ENCODE measurements around the gene ENTPD1.

ENTPD1 gene

DNA sequence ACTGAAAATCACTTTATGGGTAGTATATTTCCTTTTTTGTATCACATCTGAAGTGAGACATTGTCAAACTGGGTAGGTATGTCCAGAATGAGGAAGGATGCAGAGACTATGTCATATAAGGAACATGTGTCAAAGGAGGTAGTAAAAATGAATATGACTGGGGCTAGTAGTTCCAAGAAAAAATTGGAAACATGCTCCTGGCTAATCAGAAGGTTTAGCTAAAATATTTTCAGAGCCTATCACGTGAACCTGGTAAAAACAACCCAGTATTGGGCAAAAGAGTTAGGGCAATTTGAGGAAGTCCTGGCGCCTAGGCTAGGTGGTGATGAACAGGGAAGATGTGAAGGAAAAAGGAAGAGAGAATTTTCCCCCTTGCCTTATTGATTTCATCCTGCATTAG lies 26.4 kb downstream of the ENTPD1 start:
- Histone ChIP-seq H3K27me3 (replicated peaks; ENCODE audit: insufficient read depth, low read length) (no peaks in the 10 kb centered on the region), H2AFZ (ENCODE audit: low read length) (no peak overlapping the region), H4K20me1 (ENCODE audit: insufficient read depth, low read length) (no peaks in the 10 kb centered on the region), H3K9me2 (replicated peaks; ENCODE audit: insufficient read depth, low read length) (no peaks in the 10 kb centered on the region), H3K4me1 (ENCODE audit: low read length) (peaks cover 14% of the 10 kb centered on the region), H3F3A (ENCODE audit: insufficient read depth, low read length) (no peaks in the 10 kb centered on the region), H3K4me2 (ENCODE audit: low read depth, low read length) (no peak overlapping the region), H3K9me3 (replicated peaks; ENCODE audit: insufficient read depth, low read length) (no peaks in the 10 kb centered on the region), H3K9ac (ENCODE audit: low read length) (no peak overlapping the region), H3K36me3 (replicated peaks; ENCODE audit: insufficient read depth, low read length) (no peaks in the 10 kb centered on the region), H3K79me2 (ENCODE audit: low read length) (no peaks in the 10 kb centered on the region), H3K27ac (ENCODE audit: low read length) (no peak overlapping the region), H3K4me3 (ENCODE audit: low read length) (no peak overlapping the region)
- no peak for DNase-seq
- TF ChIP-seq EZH2 (optimal IDR thresholded peaks at IDR 0.05; ENCODE audit: low read depth, low read length) = no peak
- TF ChIP-seq EZH2phosphoT487 (IDR thresholded peaks at IDR 0.05; ENCODE audit: low read length) = no peak
- TF ChIP-seq, protein P1, sequence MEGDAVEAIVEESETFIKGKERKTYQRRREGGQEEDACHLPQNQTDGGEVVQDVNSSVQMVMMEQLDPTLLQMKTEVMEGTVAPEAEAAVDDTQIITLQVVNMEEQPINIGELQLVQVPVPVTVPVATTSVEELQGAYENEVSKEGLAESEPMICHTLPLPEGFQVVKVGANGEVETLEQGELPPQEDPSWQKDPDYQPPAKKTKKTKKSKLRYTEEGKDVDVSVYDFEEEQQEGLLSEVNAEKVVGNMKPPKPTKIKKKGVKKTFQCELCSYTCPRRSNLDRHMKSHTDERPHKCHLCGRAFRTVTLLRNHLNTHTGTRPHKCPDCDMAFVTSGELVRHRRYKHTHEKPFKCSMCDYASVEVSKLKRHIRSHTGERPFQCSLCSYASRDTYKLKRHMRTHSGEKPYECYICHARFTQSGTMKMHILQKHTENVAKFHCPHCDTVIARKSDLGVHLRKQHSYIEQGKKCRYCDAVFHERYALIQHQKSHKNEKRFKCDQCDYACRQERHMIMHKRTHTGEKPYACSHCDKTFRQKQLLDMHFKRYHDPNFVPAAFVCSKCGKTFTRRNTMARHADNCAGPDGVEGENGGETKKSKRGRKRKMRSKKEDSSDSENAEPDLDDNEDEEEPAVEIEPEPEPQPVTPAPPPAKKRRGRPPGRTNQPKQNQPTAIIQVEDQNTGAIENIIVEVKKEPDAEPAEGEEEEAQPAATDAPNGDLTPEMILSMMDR (IDR thresholded peaks at IDR 0.05; ENCODE audit: low read length) = no peak

GRCh38 chr10:95783741-95784140 lies 27.8 kb downstream of the ENTPD1 start:
- no peak overlapping the region for H3K4me3 ChIP-seq (ENCODE audit: low read length)
- H3K9me3 ChIP-seq (replicated peaks; ENCODE audit: insufficient read depth, low read length) = no peaks in the 10 kb centered on the region
- no peaks in the 10 kb centered on the region for H3K36me3 ChIP-seq (replicated peaks; ENCODE audit: insufficient read depth, low read length)
- DNase-seq = no peak
- H3K4me1 ChIP-seq (ENCODE audit: low read length) = peaks cover 14% of the 10 kb centered on the region
- no peaks in the 10 kb centered on the region for H4K20me1 ChIP-seq (ENCODE audit: insufficient read depth, low read length)
- H3F3A ChIP-seq (ENCODE audit: insufficient read depth, low read length) = no peaks in the 10 kb centered on the region
- peak overlapping the region; percentile 27; the same call in 1 of the 2 replicates for H3K27ac ChIP-seq (ENCODE audit: low read length)
- H3K79me2 ChIP-seq (ENCODE audit: low read length) = no peaks in the 10 kb centered on the region
- no peaks in the 10 kb centered on the region for H3K27me3 ChIP-seq (replicated peaks; ENCODE audit: insufficient read depth, low read length)
- H3K9ac ChIP-seq (ENCODE audit: low read length) = no peak overlapping the region
- no peak for TF ChIP-seq EZH2phosphoT487 (IDR thresholded peaks at IDR 0.05; ENCODE audit: low read length)
- TF ChIP-seq EZH2 (optimal IDR thresholded peaks at IDR 0.05; ENCODE audit: low read depth, low read length) = no peak
- TF ChIP-seq, protein P1 (IDR thresholded peaks at IDR 0.05; ENCODE audit: low read length) = no peak
- no peak overlapping the region for H2AFZ ChIP-seq (ENCODE audit: low read length)
- H3K9me2 ChIP-seq (replicated peaks; ENCODE audit: insufficient read depth, low read length) = no peaks in the 10 kb centered on the region
- no peak overlapping the region for H3K4me2 ChIP-seq (ENCODE audit: low read depth, low read length)

DNA sequence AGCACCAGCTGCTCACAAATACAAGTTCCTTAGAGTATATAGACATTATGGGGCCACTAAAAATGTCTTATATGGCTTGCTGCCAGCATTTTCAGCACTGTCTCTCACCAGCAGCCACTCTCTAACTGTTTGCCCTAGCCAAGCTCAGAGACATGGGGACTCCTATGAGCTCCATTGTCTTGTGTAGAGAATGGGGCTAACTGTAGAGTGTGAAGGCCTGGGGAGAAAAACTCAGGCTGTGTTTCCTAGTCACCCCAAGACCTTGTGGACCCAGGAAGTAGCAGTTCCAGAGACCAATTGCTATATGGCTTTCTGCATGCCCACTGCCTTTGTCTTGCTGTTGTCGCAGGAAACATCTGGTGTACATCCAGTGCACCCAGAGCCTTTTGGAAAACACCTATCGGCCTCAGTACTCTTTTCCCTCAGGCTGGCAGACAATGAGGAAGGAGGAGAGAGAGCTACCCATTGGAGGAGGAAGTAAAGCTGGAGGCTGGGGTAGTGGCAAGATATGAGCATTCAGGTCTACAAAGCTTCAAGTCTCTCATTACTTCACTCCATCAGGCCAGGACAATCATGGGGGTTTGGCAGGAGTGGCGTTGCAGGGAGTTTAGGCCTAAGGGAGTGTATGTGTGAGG lies 28.4 kb downstream of the ENTPD1 start:
- H3K36me3 ChIP-seq (replicated peaks; ENCODE audit: insufficient read depth, low read length) = no peaks in the 10 kb centered on the region
- TF ChIP-seq, protein P1 (IDR thresholded peaks at IDR 0.05; ENCODE audit: low read length) = no peak
- TF ChIP-seq EZH2phosphoT487 (IDR thresholded peaks at IDR 0.05; ENCODE audit: low read length) = no peak
- TF ChIP-seq EZH2 (optimal IDR thresholded peaks at IDR 0.05; ENCODE audit: low read depth, low read length) = no peak
- H3K9me3 ChIP-seq (replicated peaks; ENCODE audit: insufficient read depth, low read length) = no peaks in the 10 kb centered on the region
- peaks cover 14% of the 10 kb centered on the region for H3K4me1 ChIP-seq (ENCODE audit: low read length)
- no peak overlapping the region for H3K9ac ChIP-seq (ENCODE audit: low read length)
- H3K79me2 ChIP-seq (ENCODE audit: low read length) = no peaks in the 10 kb centered on the region
- no peaks in the 10 kb centered on the region for H3K9me2 ChIP-seq (replicated peaks; ENCODE audit: insufficient read depth, low read length)
- DNase-seq = no peak
- no peak overlapping the region for H3K4me3 ChIP-seq (ENCODE audit: low read length)
- no peak overlapping the region for H2AFZ ChIP-seq (ENCODE audit: low read length)
- H3K27me3 ChIP-seq (replicated peaks; ENCODE audit: insufficient read depth, low read length) = no peaks in the 10 kb centered on the region
- H3F3A ChIP-seq (ENCODE audit: insufficient read depth, low read length) = no peaks in the 10 kb centered on the region
- H3K27ac ChIP-seq (ENCODE audit: low read length) = peak overlapping the region; percentile 27; the same call in 1 of the 2 replicates
- no peaks in the 10 kb centered on the region for H4K20me1 ChIP-seq (ENCODE audit: insufficient read depth, low read length)
- no peak overlapping the region for H3K4me2 ChIP-seq (ENCODE audit: low read depth, low read length)

All from MM.1S (cell line).